Hematopoietic multipotent progenitor cell treated with erythropoietin and hydrocortisone succinate and interleukin-3 and kit ligand, for 6 days (in vitro differentiated cells): Measurements from ENCODE around the gene KLK15.
A peak's percentile ranks its signal among the peaks of the same experiment; 100 is the strongest.

ENCODE experiments used
- DNase-seq: peaks from one replicate; pipeline ENCODE4 v3.0.0-alpha.2; 2015

KLK15 gene

GRCh38 chr19:50833117-50833801, at the start of gene KLK15:
KLK15 (minus strand) TSS chr19:50833574; CDS start chr19:50831492, 2,082 bp downstream.
- DNase-seq, result no peak

GRCh38 chr19:50882188-50882587, 48.8 kb upstream of the KLK15 start:
- no peak for DNase-seq

- no peak for DNase-seq
Observed at GRCh38 chr19:50880241-50880640, 46.9 kb upstream of the KLK15 start.

GRCh38 chr19:50878851-50879250, 45.5 kb upstream of the KLK15 start:
- DNase-seq, result peak; percentile 20

- no peak for DNase-seq
Observed at GRCh38 chr19:50877338-50877737, 44.0 kb upstream of the KLK15 start.

- no peak for DNase-seq
Observed at GRCh38 chr19:50876456-50876855, 43.1 kb upstream of the KLK15 start.

- DNase-seq, result no peak
Observed at GRCh38 chr19:50875795-50876422, 42.5 kb upstream of the KLK15 start.

GRCh38 chr19:50874211-50874610, 40.8 kb upstream of the KLK15 start:
- DNase-seq, result no peak

GRCh38 chr19:50873056-50873455, 39.7 kb upstream of the KLK15 start, which contains the start of gene KLK2:
KLK2 (plus strand) TSS chr19:50873439; CDS start chr19:50873474, 35 bp downstream.
- no peak for DNase-seq

- peak; percentile 58 for DNase-seq
Observed at GRCh38 chr19:50870417-50871089, 37.2 kb upstream of the KLK15 start.

GRCh38 chr19:50869479-50869878, 36.1 kb upstream of the KLK15 start:
- DNase-seq, result no peak

GRCh38 chr19:50861496-50862286, 28.3 kb upstream of the KLK15 start:
- DNase-seq, result no peak

GRCh38 chr19:50861010-50861409, 27.6 kb upstream of the KLK15 start:
- no peak for DNase-seq

GRCh38 chr19:50859849-50860248, 26.5 kb upstream of the KLK15 start:
- DNase-seq, result no peak

- DNase-seq, result no peak
Observed at GRCh38 chr19:50858886-50859285, 25.5 kb upstream of the KLK15 start.

- no peak for DNase-seq
Observed at GRCh38 chr19:50857366-50857765, 24.0 kb upstream of the KLK15 start.

GRCh38 chr19:50854636-50855410, 21.4 kb upstream of the KLK15 start, which contains the start of gene KLK3:
KLK3 (plus strand) TSS chr19:50854915; CDS start chr19:50854956, 41 bp downstream.
- no peak for DNase-seq

- DNase-seq, result no peak
Observed at GRCh38 chr19:50851620-50852019, 18.2 kb upstream of the KLK15 start.

- DNase-seq, result no peak
Observed at GRCh38 chr19:50850738-50851137, 17.4 kb upstream of the KLK15 start.

- DNase-seq, result no peak
Observed at GRCh38 chr19:50844296-50844935, 11.0 kb upstream of the KLK15 start.

GRCh38 chr19:50843701-50844221, 10.4 kb upstream of the KLK15 start:
- DNase-seq, result no peak
